GM18508 (cell line): Measurements from ENCODE around the gene WFIKKN1.

Source experiments
- ATAC-seq: cut with Tn5 transposase; IDR thresholded peaks from one replicate; pipeline ENCODE4 v1.9.1; 2021; ENCODE audit warnings: moderate number of reproducible peaks; ENCODE audit not compliant: insufficient read depth, unreplicated experiment

WFIKKN1 gene

GRCh38 chr16:682493-683395, 52.0 kb downstream of the WFIKKN1 start:
- ATAC-seq, result no peak

GRCh38 chr16:683396-684070, 52.7 kb downstream of the WFIKKN1 start:
- ATAC-seq, result no peak
